Muscle layer of colon (tissue), 2 donors: ENCODE measurements around the gene VSTM2L.
"Not testable (repeated sequence)": the region's sequence is repeated elsewhere in the genome, so short reads cannot be mapped to it uniquely, and the experiment has no call there.

Experiments used
- H3K27ac ChIP-seq: one replicate; pipeline ENCODE4 v1.7.0; 2013; ENCODE audit warnings: low read depth, mild to moderate bottlenecking, low read length, moderate library complexity
- H3K27me3 ChIP-seq, 2 donors: one replicate each; pipeline ENCODE4 v1.7.0; 2013; ENCODE audit warnings: low read length in 2 of 2, mild to moderate bottlenecking in 2 of 2; ENCODE audit not compliant: insufficient read depth in 2 of 2, control insufficient read depth in 1 of 2
- H3K36me3 ChIP-seq: one replicate; pipeline ENCODE4 v1.7.0; 2013; ENCODE audit warnings: mild to moderate bottlenecking, low read length; ENCODE audit not compliant: insufficient read depth
- H3K4me1 ChIP-seq: one replicate; pipeline ENCODE4 v1.7.0; 2013; ENCODE audit warnings: mild to moderate bottlenecking, low read length; ENCODE audit not compliant: insufficient read depth
- H3K4me3 ChIP-seq, 2 donors: one replicate each; pipeline ENCODE4 v1.7.0; 2013; ENCODE audit warnings: low read length in 2 of 2, low read depth in 1 of 2, mild to moderate bottlenecking in 1 of 2, moderate library complexity in 1 of 2
- H3K9ac ChIP-seq: one replicate; pipeline ENCODE4 v1.7.0; 2013; ENCODE audit warnings: low read length
- H3K9me3 ChIP-seq: one replicate; pipeline ENCODE4 v1.7.0; 2013; ENCODE audit warnings: mild to moderate bottlenecking, low read length
- donor health status: abdominal sarcoma.
- donor health status: Adenocarcinoma of cecum.

The VSTM2L gene

DNA sequence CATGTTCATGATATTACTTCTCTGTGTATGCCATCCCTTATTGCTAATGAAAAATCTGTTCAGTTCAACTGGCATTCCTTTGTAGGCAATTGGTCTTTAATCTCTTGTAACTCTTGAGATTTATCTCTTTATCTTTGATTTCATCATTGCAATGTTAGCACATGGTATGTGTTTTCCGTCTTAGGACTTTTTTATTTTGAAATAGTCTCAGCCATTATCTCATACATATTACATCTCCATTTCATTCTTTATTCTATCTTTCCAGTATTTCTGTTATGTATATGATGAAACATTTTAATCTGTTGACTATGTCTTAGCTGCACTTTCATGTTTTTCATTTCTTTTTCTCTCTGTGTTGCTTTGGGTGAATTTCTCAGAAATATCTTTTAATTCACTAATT lies 58.1 kb downstream of the VSTM2L start:
- Histone ChIP-seq H3K4me1 (no peaks in the 10 kb centered on the region), H3K4me3 (no peak overlapping the region), H3K27ac (no peak overlapping the region), H3K9me3 (no peaks in the 10 kb centered on the region), H3K9ac (no peak overlapping the region), H3K36me3 (no peaks in the 10 kb centered on the region), H3K27me3 (no peaks in the 10 kb centered on the region)

DNA sequence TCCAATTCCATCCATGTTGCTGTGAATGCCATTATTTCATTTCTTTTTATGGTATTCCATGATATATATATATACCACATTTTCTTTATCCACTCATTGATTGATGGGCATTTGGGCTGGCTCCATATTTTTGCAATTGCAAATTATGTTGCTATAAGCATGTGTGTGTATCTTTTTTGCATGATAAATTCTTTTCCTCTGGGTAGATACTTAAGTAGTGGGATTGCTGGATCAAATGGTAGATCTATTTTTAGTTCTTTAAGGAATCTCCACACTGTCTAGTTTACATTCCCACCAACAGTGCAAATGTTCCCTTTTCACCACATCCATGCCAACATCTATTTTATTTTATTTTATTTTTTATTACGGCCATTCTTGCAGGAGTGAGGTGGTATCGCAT lies 60.6 kb downstream of the VSTM2L start:
- H3K27me3 ChIP-seq, H3K4me3 ChIP-seq, H3K36me3 ChIP-seq, H3K9ac ChIP-seq, H3K9me3 ChIP-seq, H3K27ac ChIP-seq, H3K4me1 ChIP-seq: not testable (repeated sequence)

DNA sequence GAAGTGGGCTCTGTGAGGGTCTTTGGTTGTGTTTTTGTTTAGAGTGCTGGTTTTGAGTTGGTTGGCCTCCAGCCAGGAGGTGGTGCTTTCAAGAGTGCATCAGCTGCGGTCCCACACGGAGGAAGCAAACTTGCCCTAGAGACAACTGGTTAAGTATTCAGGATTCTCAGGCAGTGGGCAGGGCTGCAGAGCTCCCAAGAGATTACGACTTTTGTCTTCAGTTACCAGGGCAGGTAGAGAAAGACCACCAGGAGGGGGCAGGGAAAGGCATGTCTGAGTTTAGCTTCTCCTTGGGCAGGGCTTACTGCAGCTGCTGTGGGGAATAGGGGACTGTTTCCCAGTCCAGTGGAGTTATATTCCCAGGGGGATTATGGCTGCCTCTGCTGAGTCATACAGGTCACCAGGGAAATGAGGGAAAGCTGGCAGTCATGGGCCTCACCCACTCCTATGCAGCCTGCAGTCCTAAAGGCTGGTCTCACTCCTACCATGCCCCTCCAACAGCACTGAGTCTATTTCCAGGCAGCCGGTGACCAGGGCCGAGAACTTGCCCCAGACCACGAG lies 66.0 kb downstream of the VSTM2L start:
- Histone ChIP-seq H3K4me1 (no peaks in the 10 kb centered on the region), H3K4me3 (no peak overlapping the region), H3K27ac (no peak overlapping the region), H3K9me3 (no peaks in the 10 kb centered on the region), H3K9ac (no peak overlapping the region), H3K27me3 (no peaks in the 10 kb centered on the region), H3K36me3 (no peaks in the 10 kb centered on the region)

DNA sequence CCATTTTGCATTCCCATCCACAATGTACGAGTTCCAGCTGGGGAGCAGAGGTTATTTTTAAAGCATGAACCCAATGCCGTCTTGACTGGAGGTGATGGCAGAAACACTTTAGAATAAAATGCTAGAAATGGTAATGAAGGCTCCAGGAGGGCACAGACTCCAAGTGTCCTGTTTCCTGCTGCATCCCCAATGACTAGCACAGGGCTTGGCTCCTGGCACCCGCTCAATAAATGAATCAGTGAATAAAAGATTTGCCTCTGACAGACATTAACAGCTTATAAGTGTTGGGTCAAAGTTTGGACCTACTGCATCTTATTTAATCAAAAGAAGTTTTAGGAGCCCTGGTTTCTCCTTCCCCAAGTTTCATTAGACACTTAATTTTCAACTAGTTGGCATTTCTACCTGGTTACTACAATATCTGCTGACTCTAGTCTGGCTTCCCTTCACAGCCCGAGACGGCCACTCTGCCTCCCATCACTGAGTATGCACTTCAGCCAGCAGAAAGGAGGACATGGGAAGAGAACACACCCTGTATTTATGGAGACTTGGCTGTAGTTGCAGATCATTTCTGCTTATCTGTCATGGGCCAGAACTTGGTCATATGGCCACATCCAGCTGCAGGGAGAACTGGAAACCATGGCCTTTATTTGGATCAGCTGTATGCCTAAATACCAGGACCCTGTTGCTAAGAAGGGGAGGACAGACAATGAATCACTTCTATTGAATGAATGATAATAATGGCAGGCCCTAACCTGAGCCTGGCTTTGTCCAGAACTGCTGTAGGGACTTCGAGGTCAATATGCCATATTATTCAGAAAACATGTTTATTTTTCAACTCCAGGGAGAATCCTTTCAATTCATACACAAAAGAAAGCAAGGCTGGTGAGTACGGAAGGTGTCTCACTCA lies 67.3 kb downstream of the VSTM2L start:
- no peaks in the 10 kb centered on the region for H3K4me1 ChIP-seq
- H3K36me3 ChIP-seq: no peaks in the 10 kb centered on the region
- H3K27me3 ChIP-seq: no peaks in the 10 kb centered on the region
- no peak overlapping the region for H3K27ac ChIP-seq
- no peaks in the 10 kb centered on the region for H3K9me3 ChIP-seq
- H3K4me3 ChIP-seq: no peak overlapping the region
- H3K9ac ChIP-seq: no peak overlapping the region

DNA sequence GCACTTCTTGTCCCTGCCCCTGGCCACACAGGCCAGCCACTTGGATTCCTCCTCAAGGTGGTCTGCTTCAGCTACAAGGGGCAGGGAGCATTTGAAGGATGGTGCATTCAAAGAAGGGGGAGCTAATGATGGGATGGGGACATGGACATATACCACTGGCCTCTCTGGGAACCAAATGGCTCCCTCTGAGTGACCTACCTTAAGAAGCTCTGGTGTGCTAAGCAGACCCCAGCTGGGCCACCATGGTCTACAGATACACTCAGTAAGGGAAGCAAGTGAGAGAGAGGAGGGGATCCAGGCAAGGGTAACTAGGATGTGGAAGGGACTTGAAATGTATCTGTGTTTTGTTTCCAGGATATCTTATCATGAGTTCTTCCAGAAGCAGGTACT lies 67.9 kb downstream of the VSTM2L start:
- no peaks in the 10 kb centered on the region for H3K27me3 ChIP-seq
- H3K9ac ChIP-seq: no peak overlapping the region
- H3K4me1 ChIP-seq: no peaks in the 10 kb centered on the region
- no peaks in the 10 kb centered on the region for H3K9me3 ChIP-seq
- no peak overlapping the region for H3K27ac ChIP-seq
- H3K4me3 ChIP-seq: no peak overlapping the region
- no peaks in the 10 kb centered on the region for H3K36me3 ChIP-seq

DNA sequence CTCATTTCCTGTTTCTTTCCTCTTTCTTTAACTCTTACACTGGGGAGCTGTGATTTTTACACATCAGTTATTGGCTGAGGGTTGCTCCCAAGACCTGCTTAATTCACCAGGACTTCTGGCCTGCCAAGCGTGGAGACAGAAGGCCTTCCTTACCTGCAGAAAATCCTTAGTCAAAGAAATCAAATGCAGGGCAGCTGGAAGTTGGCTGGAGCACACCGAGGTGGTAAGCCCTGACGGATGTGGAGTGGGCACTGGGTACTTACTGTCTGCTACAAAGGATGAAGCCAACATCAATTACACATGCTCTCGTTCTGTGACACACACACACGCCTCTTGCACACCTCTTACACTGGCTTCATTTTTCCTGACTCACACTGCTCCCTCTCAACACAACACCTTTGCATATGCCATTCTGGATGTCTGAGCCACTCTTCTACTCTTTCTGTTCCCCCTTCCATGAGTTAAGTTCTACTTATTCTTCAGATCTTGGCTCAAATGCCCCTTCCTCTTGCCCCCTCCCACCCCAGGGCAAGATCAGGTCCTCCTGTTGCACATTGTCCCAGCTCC lies 68.7 kb downstream of the VSTM2L start:
- Histone ChIP-seq H3K9ac (no peak overlapping the region), H3K9me3 (no peaks in the 10 kb centered on the region), H3K27me3 (no peaks in the 10 kb centered on the region), H3K4me3 (no peak overlapping the region), H3K4me1 (no peaks in the 10 kb centered on the region), H3K36me3 (no peaks in the 10 kb centered on the region), H3K27ac (no peak overlapping the region)

DNA sequence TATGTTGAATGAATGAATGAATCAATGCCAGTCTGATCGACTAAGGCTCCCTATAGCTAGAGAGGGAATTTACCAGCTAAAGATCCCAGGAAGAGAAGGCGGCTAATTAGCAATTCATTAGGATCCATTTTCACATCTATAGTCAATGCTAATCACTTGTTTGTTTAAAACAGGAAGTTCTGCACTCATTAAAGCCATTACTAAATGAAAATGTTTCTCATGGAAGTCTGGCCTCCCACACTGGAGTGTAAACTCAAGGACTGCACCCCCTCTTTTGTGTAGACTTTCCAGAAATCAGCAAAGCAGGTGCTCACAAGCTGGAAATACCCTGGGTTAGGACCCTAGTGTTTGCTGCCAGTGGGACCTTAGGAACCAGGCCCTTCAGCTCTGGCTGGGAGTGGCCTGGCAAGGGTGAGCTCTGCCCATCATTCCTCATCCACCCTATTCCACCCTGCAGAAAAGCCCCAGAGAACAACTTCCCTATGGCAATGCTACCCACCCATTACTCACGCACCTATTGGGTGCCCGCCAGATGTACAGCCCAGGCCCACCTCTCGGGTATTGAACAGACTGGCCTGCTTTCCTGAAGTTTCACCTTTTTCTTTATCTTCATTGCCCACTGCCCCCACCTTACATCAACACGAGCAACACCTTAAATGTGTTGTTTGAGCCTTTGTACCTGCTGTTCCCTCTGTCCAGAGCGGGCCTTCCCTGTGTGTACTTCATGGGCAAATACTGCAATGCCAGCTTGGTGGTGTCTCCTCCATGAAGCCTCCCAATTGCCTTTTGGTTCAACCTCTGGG lies 69.5 kb downstream of the VSTM2L start:
- Histone ChIP-seq H3K4me3 (no peak overlapping the region), H3K36me3 (no peaks in the 10 kb centered on the region), H3K9ac (no peak overlapping the region), H3K27me3 (no peaks in the 10 kb centered on the region), H3K9me3 (no peaks in the 10 kb centered on the region), H3K4me1 (no peaks in the 10 kb centered on the region), H3K27ac (no peak overlapping the region)

DNA sequence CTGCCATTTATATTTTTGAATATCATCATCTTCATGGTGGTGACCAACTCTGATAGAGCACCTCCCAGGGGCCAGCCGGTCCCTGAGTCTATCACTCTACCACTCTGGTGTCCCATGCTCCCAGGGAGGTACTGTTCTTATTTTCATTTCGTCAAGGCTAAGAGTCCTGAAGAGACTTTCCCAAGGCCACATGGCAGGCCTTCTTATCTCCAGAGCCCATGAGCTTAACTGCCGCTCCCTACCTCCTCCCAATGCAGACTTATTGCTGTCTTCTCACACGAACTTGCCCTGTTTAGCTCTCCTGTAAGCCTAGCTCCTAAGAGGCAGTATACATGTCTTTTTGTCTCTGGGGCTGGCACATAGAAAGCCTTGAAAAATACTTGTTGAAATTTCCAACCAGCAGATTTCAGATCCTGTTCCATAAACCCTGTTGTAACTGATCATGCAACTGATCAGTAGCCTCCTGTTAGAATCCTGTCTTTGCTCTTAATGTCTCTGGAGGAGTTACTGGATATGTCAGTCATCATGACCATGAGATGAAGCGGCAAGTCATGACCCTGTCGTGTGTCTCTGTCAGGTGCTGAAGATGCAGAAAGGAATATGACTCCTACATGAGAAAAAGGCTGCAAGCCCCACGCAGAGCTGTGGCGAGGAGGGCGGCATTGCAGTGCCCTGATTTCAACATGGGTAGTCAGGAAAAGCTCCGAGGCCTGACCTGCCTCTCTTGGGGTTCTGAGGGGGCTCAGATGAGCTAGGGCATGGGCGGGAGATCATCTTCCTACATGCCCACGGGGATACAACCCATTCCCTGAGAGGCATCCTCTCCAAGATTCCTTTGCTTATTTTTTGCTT lies 70.4 kb downstream of the VSTM2L start:
- Histone ChIP-seq H3K36me3 (no peaks in the 10 kb centered on the region), H3K9me3 (no peaks in the 10 kb centered on the region), H3K4me1 (no peaks in the 10 kb centered on the region), H3K4me3 (no peak overlapping the region), H3K27ac (no peak overlapping the region), H3K27me3 (no peaks in the 10 kb centered on the region), H3K9ac (no peak overlapping the region)

DNA sequence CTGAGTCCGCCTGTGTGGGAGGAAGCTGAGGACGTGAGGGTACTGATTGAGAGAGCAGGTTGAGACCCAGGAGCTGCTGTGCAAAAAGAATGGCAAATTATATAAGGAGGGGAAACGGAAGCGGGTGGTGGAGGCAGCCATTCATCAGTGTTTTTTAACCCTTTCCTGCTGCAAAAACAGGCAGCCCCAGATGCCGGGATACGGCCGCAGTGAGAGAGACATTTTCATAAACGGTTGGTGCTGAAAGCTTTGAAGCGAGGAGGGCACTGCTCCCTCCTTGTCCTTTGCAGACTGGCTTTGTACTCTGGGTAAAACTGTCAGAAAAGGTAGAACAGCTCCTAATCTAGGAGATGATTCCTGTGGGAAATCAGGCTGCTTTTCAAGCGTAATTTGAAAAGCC lies 74.0 kb downstream of the VSTM2L start:
- no peak overlapping the region for H3K4me3 ChIP-seq
- peaks cover 4% of the 10 kb centered on the region for H3K36me3 ChIP-seq

DNA sequence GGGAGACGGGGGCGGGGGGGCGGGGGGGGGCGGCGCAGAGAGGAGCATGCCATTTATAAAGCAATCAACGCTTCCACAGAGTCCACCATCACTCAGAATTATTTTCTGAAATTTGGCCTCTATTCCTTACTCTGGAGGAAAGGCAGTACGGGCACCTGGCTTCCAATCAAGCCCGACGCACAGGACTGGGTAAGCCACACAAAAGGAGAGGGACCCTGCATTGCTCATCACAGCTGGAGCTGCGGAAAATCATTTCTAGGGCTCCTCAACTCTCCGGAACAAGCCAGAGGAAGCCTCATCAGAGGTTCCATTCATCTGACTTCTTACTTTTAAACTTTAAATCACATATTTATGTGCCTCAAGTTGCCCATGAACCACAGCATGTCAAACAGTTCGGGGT lies 74.4 kb downstream of the VSTM2L start:
- no peaks in the 10 kb centered on the region for H3K27me3 ChIP-seq

More for the DNA sequence above, 74.0 kb downstream of the VSTM2L start:
- no peak overlapping the region for H3K27ac ChIP-seq
- H3K9ac ChIP-seq: no peak overlapping the region
- no peaks in the 10 kb centered on the region for H3K9me3 ChIP-seq
- H3K4me1 ChIP-seq: no peaks in the 10 kb centered on the region
- H3K27me3 ChIP-seq: no peaks in the 10 kb centered on the region

DNA sequence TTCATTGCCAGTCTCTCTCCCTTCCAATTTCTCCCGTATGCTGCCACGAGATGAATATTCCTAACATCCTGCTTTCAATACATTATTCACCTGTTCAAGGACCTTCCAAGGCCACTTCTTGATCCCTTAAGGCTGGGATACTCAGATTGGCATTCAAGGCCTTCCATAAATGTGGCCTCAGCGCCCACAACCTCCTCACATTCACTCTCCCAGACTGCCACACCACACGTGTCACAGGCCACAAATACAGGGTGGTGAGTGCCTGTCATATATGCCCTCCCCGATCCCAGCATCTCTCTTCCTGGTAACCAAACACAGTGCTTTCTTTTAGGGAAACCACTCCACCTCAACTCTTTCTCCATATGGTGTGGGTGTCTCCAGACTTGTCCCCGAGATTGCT lies 74.9 kb downstream of the VSTM2L start:
- Histone ChIP-seq H3K9ac (no peak overlapping the region), H3K27me3 (no peaks in the 10 kb centered on the region), H3K9me3 (no peaks in the 10 kb centered on the region), H3K4me3 (no peak overlapping the region), H3K36me3 (peaks cover 4% of the 10 kb centered on the region), H3K27ac (no peak overlapping the region), H3K4me1 (no peaks in the 10 kb centered on the region)

More for the DNA sequence above, 74.4 kb downstream of the VSTM2L start:
- Histone ChIP-seq H3K27ac (no peak overlapping the region), H3K4me1 (no peaks in the 10 kb centered on the region), H3K36me3 (peaks cover 4% of the 10 kb centered on the region), H3K9me3 (no peaks in the 10 kb centered on the region), H3K9ac (no peak overlapping the region), H3K4me3 (no peak overlapping the region)
